HG03175 (cell line): ENCODE data around the gene TRPM5.

Experiments
- ATAC-seq: cut with Tn5 transposase; IDR thresholded peaks from one replicate; pipeline ENCODE4 v1.9.1; 2021; ENCODE audit warnings: mild to moderate bottlenecking, moderate library complexity; ENCODE audit not compliant: unreplicated experiment

The TRPM5 gene

DNA sequence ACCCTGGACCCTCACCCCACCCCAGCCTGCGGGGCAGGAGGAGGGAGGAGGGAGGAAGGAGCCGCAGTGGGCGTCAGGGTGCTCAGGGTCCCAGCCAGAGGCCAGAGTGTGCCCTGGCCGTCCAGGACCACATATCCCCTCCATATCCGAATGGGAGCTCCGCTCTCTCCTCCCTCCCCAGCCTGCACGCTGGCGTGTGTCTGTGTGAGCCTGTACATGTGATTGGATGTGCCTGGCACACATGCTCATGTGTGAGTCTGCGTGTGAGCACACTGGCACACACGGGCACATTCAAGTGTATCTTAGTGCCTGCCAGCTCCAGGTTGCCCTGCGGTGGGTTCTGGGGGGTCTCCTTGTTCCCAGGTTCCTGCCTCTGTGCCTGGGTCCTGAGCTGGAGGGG, 35.6 kb downstream of the TRPM5 start:
- no peak for ATAC-seq

DNA sequence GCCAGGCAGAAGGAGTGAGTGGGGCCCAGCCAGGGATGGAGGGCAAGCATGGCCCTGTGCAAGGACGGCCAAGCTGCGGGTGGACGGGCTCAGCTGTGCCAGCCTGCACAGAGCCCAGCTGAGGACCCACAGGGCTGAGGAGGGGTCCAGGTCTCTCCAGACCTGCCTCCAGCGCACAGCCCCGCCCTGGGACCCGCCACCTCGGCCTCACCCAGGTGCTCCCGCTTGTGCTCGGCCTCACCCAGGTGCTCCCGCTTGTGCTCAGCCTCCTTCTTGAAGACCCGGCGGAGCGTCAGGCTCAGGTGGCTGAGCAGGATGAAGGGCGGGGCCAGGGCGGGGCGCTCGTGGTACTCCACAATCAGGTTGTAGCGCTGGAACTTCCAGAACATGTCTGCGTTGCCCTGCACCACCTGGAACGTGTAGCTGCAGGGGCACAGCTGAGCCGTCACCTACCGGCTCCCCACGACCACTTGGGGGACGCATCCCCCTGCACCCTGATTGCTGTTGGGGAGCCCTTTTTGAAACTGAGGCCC, 37.4 kb downstream of the TRPM5 start:
- no peak for ATAC-seq

GRCh38 chr11:2406451-2406850, 37.9 kb downstream of the TRPM5 start:
- ATAC-seq: no peak

DNA sequence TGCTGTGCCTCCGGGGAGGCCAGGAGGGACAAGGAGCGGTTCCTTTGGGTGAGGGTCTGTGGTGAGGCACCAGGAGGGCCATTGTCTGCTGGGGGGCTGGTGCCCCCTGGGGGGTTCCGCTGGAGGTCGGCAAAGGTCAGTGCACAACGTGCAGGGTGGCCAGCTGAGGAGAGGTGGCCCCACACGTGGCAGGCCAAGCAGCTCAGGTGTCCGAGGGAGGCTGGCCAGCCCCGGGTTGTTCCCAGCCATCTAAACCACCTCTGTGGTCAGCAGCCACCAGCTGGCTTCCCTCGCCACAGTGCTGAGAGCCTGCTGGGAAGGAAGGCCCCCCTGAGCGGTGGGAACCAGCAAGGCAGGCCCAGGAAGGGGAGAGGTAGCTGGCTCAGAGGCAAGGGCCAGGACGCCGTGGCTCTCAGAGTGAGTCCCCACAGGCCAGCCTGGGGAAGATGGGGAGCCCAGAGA, 39.5 kb downstream of the TRPM5 start:
- no peak for ATAC-seq

GRCh38 chr11:2402890-2403645, 41.2 kb downstream of the TRPM5 start:
- no peak for ATAC-seq

GRCh38 chr11:2402106-2402505, 42.2 kb downstream of the TRPM5 start:
- no peak for ATAC-seq

DNA sequence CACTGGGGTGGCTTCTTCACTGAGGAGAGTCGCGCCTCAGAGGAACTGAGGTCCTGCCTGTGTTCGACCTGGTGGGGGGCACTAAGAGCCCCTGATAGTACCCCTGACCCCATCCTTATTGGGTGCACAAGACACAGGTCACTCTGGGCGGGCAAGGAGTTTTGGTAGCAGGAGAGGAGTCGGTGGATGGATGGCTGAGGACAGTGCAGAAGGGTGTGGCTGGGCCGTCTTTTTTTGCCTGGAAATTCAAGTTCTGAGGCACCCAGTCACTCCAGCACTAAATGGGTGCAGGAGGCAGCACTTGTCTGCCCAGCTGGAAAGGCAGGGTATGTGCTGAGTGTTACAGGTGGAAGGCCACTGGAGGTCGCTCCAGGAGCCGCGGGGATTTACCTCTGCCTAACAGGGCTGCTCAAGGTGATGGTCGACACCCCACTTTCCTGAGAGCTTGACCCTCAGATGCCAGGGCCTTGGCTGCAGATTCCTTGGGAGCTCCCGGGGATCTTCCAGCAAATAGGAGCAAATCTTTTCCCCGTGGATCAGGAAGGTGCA, 42.8 kb downstream of the TRPM5 start:
- ATAC-seq: no peak

GRCh38 chr11:2400762-2401435, 43.4 kb downstream of the TRPM5 start:
- no peak for ATAC-seq

DNA sequence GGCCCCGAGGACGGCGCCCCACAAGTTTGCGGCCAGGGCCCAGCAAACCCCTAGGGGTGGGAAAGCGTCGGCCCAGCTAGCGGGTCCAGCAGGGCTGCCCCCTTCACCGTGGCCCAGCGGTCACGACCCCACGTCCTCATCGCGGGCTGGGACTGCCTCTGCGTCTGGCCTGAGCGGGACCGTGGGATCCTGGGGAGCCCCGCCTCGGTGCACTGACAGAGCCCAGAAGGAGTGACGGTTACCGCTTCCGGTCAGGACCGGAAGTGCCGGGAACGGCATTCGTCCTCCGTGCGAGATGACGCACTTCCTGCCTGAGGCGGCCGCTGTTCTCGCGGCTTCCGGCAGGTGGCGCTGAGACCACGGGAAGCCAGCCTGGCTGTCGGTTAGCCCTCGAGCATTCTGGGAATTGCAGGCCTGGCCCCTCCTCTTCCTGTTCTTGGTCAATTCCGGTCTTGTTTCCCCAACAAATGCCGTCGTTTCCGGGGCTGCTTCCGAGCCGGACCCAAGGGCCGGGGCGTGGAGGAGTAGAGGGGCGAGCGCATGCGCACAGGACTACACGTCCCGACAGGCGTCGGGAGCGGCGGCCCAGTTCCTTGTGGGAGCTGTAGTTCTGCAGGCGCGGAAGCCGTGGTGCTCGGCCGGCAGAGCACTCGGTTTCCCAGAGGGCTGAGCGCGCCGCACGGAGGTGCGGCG, 44.1 kb downstream of the TRPM5 start, which contains the start of gene TSSC4:
TSS of gene TSSC4 (plus strand) at position 682 of the 693 bp plus-strand sequence. CDS start 1,884 bp downstream, outside the sequence.
- peak; percentile 82 for ATAC-seq

- ATAC-seq: no peak
Observed at GRCh38 chr11:2399488-2400068, 44.7 kb downstream of the TRPM5 start.

DNA sequence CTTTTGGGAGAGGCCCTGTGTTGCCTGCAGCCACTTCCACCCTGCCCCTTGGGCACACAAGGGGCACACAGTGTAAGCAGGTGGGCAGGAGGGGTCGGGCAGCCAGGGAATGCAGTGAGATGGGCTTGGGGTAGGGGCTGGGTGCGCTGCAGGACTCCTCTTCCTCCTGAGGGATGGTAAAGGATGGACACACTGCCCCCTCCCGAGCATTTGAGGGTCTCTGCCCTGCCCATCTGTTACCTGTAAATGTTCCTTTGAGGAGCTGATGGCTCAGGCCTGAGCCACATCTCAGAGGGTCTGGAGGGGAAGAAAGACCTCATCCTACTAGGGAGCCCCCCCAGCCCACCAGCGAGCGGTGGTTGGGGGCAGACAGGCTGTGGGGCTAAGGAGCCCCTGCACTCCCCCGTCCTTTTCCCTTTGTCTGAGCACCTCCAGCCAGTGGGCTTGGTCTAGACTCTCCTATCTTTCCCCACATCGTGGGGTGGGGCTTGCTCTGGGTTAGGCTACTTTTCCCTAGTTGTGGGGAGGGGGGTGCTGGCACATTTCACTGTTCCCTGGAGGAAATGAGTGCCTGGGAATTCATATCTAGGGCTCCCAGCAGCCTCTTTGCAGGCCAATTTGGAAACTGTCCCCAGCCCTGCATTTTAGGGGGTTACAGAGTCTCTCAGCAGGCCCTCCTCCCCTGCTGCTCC, 45.5 kb downstream of the TRPM5 start:
- no peak for ATAC-seq

DNA sequence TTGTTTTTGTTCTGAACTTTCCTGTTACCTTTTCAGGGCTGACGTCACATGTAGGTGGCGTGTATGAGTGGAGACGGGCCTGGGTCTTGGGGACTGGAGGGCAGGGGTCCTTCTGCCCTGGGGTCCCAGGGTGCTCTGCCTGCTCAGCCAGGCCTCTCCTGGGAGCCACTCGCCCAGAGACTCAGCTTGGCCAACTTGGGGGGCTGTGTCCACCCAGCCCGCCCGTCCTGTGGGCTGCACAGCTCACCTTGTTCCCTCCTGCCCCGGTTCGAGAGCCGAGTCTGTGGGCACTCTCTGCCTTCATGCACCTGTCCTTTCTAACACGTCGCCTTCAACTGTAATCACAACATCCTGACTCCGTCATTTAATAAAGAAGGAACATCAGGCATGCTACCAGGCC, 47.3 kb downstream of the TRPM5 start:
- ATAC-seq: no peak

DNA sequence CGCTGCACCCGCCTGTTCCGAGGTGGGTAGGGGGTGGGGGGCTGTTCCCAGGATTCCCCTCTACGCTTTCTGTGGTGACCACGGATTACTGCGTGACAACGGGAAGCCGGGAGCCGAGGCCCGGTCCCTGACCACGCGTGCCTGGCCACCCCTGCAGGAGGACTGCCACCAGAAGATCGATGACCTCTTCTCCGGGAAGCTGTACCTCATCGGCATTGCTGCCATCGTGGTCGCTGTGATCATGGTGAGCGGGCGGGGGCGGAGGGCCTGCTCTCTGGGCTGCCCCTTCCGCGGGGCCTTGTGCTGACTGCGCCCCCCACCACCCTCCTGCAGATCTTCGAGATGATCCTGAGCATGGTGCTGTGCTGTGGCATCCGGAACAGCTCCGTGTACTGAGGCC, 47.8 kb downstream of the TRPM5 start:
- ATAC-seq: no peak

- ATAC-seq: no peak
Observed at GRCh38 chr11:2395856-2396255, 48.5 kb downstream of the TRPM5 start.

DNA sequence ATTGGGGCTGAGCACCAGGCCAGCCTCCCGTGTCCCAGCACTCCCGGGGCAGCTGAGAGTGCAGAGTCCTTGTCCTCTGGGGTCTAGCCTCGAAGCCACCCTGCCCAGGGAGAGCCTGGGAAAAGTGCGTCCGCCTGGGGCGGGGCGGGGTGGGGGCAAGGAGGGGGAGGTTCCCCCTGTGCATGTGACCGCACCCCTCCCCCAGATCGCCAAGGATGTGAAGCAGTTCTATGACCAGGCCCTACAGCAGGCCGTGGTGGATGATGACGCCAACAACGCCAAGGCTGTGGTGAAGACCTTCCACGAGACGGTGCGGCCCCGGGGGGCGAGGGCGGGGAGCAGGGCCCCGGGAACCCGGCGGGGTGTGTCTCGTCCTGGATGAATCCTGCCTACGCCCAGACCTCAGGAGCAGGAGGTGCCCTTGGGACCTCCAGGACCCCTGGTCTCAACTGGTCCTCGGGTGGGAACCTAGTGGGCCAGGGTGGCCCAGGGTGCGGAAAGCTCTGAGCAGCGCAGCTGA, 49.0 kb downstream of the TRPM5 start:
- ATAC-seq: no peak

GRCh38 chr11:2394818-2395105, 49.6 kb downstream of the TRPM5 start:
- no peak for ATAC-seq
